Measurements from ENCODE around the gene FRRS1L.

DNA sequence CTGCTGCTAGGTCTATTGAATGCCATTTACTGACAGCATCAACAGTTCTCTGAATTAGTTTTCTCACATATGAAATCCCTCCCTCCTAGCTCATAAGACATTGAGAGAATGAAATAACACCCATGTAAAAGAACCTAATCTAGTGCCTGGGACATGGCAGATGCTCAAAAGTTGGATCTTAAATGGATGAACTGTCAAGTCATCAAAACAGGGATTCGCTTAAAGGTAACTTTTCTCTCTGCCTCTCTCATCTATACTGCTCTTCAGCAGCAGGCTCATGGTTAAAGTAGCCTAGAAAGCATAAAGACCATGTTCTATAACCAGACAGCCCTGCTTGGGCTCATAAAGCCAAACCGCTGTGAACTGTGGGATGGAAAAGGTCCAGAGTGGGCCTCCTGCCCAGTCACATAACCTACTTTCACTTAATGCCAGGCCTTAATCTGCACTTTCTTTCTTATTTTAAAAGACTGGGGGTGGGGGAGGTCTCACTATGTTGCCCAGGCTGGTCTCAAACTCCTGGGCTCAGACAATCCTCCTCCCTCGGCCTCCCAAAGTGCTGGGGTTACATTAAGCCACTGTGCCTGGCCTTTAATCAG is 51.0 kb downstream of the FRRS1L start:
- TF ChIP-seq, protein P1, sequence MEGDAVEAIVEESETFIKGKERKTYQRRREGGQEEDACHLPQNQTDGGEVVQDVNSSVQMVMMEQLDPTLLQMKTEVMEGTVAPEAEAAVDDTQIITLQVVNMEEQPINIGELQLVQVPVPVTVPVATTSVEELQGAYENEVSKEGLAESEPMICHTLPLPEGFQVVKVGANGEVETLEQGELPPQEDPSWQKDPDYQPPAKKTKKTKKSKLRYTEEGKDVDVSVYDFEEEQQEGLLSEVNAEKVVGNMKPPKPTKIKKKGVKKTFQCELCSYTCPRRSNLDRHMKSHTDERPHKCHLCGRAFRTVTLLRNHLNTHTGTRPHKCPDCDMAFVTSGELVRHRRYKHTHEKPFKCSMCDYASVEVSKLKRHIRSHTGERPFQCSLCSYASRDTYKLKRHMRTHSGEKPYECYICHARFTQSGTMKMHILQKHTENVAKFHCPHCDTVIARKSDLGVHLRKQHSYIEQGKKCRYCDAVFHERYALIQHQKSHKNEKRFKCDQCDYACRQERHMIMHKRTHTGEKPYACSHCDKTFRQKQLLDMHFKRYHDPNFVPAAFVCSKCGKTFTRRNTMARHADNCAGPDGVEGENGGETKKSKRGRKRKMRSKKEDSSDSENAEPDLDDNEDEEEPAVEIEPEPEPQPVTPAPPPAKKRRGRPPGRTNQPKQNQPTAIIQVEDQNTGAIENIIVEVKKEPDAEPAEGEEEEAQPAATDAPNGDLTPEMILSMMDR (IDR thresholded peaks at IDR 0.05): no peak
- TF ChIP-seq JUN (CRISPR knock-in tag; IDR thresholded peaks at IDR 0.05) (no peak), TEAD4 (CRISPR knock-in tag; IDR thresholded peaks at IDR 0.05) (no peak), TEAD1 (CRISPR knock-in tag; IDR thresholded peaks at IDR 0.05) (no peak), FOXP1 (CRISPR knock-in tag; IDR thresholded peaks at IDR 0.05; ENCODE audit: borderline replicate concordance) (no peak), TP53 (CRISPR knock-in tag; IDR thresholded peaks at IDR 0.05) (no peak), MAX (CRISPR knock-in tag; IDR thresholded peaks at IDR 0.05) (no peak)
